Mesenteric fat pad (tissue), 1 donor: ENCODE measurements around the gene C2CD4C. TPM values are rescaled to one million over a fixed set of nuclear protein-coding genes. Genes with fewer than 3 reads are reported as not detected.
A peak's percentile ranks its signal among the peaks of the same experiment; 100 is the strongest.
"Not testable (repeated sequence)": the region's sequence is repeated elsewhere in the genome, so short reads cannot be mapped to it uniquely, and the experiment has no call there.

Source experiments
- DNase-seq: peaks from one replicate; pipeline ENCODE4 v3.0.0-alpha.2; 2020; ENCODE audit warnings: low spot score
- total RNA-seq: library from RNA; stranded (reverse); fragmentation: NEBNext Ultra II Directional; extraction: Animal tissue kit (Norgen Biotek cat#: 25700); gene quantifications from one replicate; pipeline ENCODE4 v1.2.1, GENCODE V29; 2021
- donor health status: DM: yes; HTN: yes; CAD: no.

C2CD4C gene
- total RNA-seq, 1 donor from 2014 or later, result 5.9 TPM

DNA sequence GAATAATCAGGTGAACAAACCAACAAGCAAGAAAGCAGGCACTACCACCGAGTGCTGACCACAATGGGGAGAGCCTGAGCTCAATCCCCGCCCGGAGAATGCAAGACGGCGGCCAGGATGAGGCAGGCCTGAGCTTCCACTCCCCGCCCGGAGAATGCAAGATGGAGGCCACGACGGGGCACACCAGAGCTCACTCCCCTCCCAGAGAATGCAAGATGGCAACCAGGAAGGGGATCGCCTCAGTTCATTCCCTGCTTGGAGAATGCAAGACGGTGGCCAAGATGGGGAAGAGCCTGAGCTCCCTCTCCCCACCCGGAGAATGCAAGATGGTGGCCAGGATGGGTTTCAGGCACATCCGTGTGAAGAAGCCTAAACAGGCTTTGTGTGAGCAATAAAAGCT lies 39.7 kb downstream of the C2CD4C start:
- DNase-seq, result peak; percentile 60

DNA sequence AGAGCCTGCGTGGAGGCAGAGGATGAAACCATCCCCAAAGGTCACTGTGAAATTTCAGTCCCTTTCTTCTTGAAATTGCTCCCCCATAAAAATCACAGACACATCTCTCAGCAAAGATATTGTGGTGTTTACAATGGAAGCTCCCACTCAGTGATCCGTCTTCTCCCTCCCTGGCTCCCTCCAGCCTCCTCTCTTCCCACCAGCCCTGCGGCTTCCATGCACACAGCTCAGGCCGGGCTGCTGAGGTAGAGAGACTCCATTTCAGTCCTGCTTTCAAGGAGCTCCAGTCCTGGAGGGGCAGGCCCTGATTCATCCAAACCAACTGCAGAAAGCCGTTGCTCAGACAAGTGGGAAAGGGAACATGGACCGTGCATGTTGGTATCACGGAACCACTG lies 40.3 kb downstream of the C2CD4C start:
- no peak for DNase-seq

DNA sequence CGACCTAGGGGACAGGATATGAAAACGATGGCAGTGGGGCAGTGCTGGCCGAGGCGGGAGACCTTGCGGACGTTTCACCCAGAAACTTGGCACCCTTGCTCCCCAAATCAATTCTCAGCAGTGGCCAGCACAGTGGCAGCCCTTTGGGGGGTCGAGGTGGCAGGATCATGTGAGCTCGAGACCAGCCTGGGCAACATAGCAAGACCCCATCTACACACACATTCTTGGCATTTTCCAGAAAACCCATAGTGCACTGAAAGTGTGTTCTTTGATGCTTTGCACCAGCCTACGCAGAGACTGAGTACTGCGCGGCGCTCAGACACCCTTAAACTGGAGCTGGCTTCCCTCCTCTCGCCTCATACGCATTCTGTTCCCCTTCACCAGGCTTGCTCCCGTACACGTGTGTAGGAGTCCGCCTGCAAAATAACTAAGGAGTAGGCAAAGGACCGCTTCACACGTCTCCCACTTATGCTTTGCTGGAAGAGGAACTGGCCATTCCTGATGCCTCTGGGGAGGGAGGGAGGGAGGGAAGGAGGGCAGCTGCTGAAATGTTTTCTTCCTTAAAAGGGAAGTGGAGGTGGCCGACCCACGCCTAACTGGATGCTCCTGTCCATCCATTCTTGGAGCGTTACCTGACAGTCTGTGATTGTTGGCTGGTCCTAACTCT lies 40.9 kb downstream of the C2CD4C start:
- no peak for DNase-seq

DNA sequence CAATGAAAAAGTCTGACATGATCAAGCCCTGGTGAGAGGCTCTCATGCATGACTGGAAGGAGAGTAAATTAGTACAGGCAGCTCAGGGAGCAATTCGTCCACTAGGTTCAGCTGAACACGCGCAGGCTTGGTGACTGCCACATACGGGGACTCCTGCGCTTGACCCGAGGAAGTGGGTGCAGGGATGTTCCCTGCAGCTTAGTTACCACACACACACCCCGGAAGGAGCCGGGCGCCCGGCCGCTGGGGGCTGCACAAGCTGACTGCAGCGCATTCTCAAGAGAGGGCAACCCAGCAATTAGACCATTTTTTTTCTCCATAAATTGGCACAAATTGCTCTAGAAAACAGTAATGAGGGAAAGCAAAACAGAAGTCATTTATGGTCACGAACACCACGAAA lies 41.4 kb downstream of the C2CD4C start:
- no peak for DNase-seq

DNA sequence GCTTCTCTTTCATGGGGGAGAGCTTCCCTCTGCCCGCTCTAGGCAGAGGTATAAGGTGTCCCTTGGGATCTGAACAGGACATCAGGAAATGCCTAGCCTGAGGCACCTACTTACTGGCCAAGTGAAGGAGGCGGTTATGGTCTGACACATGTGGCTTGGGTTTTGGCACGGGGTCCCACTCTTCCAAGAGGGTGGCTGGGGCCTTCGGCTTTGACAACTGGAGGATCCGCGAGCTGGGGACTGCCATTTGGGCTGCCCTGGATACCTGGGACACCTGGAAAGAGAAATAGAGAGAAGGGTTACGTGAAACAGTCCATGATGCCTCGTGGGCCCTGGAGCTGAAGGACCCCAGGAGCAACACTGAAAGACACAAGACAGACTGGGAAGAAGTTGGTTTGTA lies 42.0 kb downstream of the C2CD4C start:
- DNase-seq, result no peak

DNA sequence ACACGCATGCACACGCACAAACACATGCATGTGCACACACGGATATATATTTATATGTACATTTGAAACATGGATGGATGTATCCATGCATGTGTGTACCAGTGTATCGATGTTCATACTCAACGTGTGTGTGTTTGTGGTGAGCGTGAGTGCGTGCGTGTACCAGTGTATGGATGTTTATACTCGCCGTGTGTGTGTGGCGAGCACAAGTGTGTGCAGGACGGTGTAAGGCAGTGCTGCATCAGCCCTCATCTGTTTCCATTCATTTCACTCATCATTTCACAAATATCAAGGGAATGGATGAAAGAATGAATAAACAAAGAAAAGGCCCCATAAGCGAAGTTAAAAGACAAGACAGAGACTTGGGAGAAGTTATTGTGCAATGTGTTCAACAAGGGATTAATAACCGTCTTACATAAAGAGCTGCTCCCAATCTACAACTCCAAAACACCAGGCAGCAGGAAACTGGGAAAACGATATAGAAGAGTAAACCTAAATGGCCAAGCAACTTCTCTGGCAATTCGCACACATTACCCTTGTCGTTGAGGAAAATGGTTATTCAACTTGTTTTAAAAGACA lies 42.7 kb downstream of the C2CD4C start:
- no peak for DNase-seq

DNA sequence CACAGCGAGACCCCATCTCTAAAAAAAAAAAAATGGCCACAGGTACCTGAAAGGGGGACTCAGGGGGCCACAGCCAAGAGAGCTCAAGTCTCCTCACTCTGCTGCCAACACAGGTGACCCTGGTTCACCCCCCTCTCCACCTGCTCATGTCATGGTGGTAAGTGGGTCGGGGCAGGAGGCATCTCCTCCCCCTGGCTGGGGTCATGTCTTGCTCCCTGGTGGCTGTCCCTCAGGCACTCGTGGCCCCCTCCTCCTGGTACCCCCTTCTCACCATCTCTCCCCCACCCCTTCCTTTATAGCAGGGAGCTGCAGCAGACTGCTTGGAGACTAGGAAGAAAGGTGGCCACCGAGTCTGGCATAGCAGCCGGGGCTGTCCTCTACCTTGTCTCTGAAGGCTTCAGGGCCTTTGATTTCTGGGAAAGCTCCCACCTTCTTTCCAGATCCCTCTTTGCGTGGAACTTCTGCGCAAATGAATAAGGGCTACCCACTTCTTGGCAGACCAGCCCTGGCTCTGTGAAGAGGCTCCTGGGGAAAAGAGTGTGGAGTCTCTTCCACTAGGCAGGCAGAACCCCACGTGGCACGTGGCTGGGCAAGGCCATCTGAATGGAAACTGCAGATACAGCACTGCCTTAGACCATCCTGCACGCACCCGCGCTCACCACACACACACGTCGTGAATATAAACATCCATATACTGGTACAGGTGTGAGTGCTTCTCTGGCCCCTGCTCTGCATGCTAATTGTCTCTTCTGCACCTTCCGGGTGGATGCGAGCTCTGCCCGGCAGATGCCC lies 44.3 kb downstream of the C2CD4C start:
- peak; percentile 67 for DNase-seq

DNA sequence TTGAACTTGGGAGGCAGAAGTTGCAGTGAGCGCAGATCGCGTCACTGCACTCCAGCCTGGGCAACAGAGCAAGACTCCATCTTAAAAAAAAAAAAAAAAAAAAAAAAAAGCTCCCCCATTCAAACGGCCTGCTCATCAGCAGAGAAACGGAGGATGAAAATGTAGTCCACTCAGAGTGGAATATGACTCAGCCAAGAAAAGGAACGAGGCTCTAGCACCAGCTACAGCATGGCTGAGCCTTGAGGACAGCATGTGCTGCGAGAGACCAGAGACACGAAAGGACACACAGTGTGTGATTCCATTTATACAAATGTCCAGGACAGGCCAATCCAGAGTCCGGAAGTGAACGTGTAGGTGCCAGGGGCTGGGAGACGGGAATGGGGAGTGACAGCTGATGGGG lies 46.3 kb downstream of the C2CD4C start:
- no peak for DNase-seq

DNA sequence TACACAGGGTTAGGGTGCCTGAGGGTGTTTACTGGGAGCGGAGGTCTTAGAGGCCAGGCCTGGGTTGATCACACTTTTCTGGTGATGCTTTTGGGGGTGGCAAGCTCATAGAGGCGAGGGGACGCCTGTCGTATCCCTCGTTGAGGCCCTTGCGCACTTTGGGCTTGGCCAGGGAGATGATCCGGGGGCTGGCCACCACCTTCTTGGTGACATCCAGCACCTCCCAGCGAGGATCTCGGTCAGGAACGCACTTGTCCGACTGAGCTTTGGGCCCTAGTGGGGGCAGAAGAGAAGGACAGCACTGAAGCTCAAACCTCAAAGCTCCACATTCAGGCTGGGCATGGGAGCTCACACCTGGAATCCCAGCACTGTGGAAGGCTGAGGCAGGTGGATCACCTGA lies 46.8 kb downstream of the C2CD4C start:
- peak; percentile 72 for DNase-seq

DNA sequence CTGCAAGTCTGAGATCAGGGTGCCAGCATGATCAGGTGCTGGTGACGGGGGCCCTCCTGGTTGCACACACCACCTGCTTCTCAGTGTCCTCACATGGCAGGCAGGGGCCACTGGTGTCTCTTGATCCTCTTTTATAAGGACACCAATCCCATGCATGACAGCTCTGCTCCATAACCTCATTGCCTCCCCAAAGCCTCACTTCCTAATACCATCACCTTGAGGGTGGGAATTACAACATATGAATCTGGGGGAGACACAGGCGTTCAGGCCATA lies 49.4 kb downstream of the C2CD4C start:
- DNase-seq, result no peak

DNA sequence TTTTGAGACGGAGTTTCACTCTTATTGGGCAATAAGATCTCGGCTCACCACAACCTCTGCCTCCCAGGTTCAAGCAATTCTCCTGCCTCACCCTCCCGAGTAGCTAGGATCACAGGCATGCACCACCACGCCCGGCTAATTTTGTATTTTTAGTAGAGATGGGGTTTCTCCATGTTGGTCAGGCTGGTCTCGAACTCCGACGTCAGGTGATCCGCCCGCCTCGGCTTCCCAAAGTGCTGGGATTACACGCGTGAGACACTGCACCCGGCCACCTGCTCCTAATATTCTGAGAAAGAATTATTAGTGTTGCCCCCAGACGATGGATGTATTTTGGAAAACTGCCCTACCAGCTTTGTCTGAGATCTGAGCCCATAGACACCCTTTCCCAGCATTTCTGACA lies 53.4 kb downstream of the C2CD4C start:
- DNase-seq, result not testable (repeated sequence)

Other genes with a start within 250 kb of the C2CD4C start
- 7.9 TPM for gene PLPP2, start 117.7 kb downstream of the C2CD4C start, total RNA-seq
- gene MIER2, start 64.4 kb downstream of the C2CD4C start, total RNA-seq, result 53.5 TPM
- 29.1 TPM for gene SHC2, start 51.9 kb upstream of the C2CD4C start, total RNA-seq
- gene MADCAM1, start 87.3 kb upstream of the C2CD4C start, total RNA-seq, result 1.7 TPM
- 20.3 TPM for gene TPGS1, start 98.3 kb upstream of the C2CD4C start, total RNA-seq
- gene CDC34, start 122.6 kb upstream of the C2CD4C start, total RNA-seq, result 53.7 TPM
- 0.74 TPM for gene GZMM, start 134.9 kb upstream of the C2CD4C start, total RNA-seq
- 396 TPM for gene BSG, start 163.4 kb upstream of the C2CD4C start, total RNA-seq
- gene HCN2, start 180.7 kb upstream of the C2CD4C start, total RNA-seq, result 0.16 TPM
- 36.9 TPM for gene POLRMT, start 224.4 kb upstream of the C2CD4C start, total RNA-seq
- 0.22 TPM for gene FGF22, start 230.7 kb upstream of the C2CD4C start, total RNA-seq